ENCODE measurements around the gene THSD7B.

THSD7B gene

DNA sequence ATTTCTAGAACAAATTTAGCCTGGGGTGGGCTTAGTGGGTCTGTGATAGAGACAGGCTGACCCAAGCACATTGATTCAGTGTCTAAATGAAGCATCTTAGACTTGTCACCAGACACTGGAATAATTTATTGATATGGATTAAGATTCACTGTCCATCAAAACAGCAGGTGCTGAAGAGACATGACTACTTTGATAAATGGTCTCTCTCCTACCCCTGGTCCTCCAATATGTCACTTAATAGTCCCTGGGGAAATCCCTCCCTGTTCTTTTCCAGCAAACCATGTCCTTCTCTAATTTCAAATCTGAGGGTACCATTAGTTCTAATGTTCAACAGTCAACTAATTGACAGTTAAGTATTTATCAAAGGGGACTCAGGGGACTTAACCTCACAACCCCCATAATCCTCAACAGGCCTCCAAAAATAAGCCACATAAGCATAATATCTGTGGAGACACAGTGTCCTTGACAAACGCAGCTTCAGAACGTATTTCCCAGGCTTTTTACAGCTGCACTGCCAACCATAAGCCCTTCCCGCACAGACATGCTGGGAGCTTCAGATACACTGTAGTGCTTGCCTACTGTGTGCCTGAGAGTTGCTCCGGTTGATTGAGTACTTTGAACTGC lies 391.0 kb downstream of the THSD7B start:
- no peak overlapping the region for H3K4me2 ChIP-seq
- TF ChIP-seq, protein P1, sequence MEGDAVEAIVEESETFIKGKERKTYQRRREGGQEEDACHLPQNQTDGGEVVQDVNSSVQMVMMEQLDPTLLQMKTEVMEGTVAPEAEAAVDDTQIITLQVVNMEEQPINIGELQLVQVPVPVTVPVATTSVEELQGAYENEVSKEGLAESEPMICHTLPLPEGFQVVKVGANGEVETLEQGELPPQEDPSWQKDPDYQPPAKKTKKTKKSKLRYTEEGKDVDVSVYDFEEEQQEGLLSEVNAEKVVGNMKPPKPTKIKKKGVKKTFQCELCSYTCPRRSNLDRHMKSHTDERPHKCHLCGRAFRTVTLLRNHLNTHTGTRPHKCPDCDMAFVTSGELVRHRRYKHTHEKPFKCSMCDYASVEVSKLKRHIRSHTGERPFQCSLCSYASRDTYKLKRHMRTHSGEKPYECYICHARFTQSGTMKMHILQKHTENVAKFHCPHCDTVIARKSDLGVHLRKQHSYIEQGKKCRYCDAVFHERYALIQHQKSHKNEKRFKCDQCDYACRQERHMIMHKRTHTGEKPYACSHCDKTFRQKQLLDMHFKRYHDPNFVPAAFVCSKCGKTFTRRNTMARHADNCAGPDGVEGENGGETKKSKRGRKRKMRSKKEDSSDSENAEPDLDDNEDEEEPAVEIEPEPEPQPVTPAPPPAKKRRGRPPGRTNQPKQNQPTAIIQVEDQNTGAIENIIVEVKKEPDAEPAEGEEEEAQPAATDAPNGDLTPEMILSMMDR (conservative IDR thresholded peaks at IDR 0.05; ENCODE audit: low read depth, low read length), result no peak
- H3K27ac ChIP-seq, result no peak overlapping the region
- no peaks in the 10 kb centered on the region for H3K36me3 ChIP-seq (ENCODE audit: insufficient read depth)
- no peak overlapping the region for H3K4me3 ChIP-seq (IDR thresholded peaks at IDR 0.05; ENCODE audit: insufficient read depth, low read depth, low read length)
- no peaks in the 10 kb centered on the region for H3K27me3 ChIP-seq (ENCODE audit: insufficient read depth, low read depth)
- H3K9ac ChIP-seq, result no peak overlapping the region
- no peaks in the 10 kb centered on the region for H4K20me1 ChIP-seq (ENCODE audit: insufficient read depth)
- no peak overlapping the region for H2AFZ ChIP-seq (ENCODE audit: low read depth)
- no peaks in the 10 kb centered on the region for H3K4me1 ChIP-seq (ENCODE audit: low read depth, poor library complexity, severe bottlenecking)
- no peaks in the 10 kb centered on the region for H3K79me2 ChIP-seq (ENCODE audit: insufficient read depth, low read depth)

DNA sequence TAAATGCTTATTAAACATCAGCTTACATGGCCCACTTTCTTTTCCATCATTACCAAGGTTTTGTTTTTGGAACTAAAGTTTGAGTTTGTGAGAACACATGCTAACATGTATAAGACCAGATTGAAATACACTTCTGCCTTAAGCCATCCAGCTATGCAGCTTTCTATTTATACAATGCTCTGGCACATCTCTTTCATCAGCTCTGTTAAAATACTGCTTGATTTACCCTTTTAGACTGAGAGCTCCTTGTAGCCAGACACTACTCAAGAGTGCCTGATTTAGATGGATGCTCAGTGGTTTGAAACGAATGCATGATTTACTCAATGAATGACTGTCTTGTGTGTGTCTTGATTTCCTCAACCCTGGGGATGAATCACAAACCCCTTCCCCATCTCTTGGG lies 392.5 kb downstream of the THSD7B start:
- TF ChIP-seq, protein P1 (conservative IDR thresholded peaks at IDR 0.05; ENCODE audit: low read depth, low read length), result no peak
- Histone ChIP-seq H3K4me3 (IDR thresholded peaks at IDR 0.05; ENCODE audit: insufficient read depth, low read depth, low read length) (no peak overlapping the region), H3K27me3 (ENCODE audit: insufficient read depth, low read depth) (no peaks in the 10 kb centered on the region), H3K79me2 (ENCODE audit: insufficient read depth, low read depth) (no peaks in the 10 kb centered on the region), H3K36me3 (ENCODE audit: insufficient read depth) (no peaks in the 10 kb centered on the region), H3K4me1 (ENCODE audit: low read depth, poor library complexity, severe bottlenecking) (no peaks in the 10 kb centered on the region), H3K4me2 (no peak overlapping the region), H4K20me1 (ENCODE audit: insufficient read depth) (no peaks in the 10 kb centered on the region), H3K27ac (no peak overlapping the region), H3K9ac (no peak overlapping the region), H2AFZ (ENCODE audit: low read depth) (no peak overlapping the region)

DNA sequence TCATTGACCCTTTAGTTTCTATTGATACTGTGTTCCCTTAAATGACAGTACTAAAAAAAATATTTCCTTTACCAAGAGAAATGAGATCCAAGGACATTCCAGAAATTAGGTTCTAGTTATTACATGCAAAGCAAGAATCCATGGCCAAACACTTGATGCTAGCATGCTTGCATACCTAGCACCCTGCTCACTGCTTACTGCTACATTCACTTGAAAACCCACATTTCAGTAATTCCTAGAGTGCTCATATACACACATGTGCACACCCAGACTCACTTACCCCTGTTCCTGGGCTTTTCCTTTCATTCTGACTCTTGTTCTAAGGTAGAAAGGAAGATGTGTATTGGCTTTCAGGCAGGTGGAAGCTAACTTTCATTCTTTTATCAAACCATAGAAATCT lies 395.9 kb downstream of the THSD7B start:
- no peak overlapping the region for H3K4me2 ChIP-seq
- no peaks in the 10 kb centered on the region for H3K27me3 ChIP-seq (ENCODE audit: insufficient read depth, low read depth)
- H4K20me1 ChIP-seq (ENCODE audit: insufficient read depth), result no peaks in the 10 kb centered on the region
- H3K36me3 ChIP-seq (ENCODE audit: insufficient read depth), result no peaks in the 10 kb centered on the region
- H2AFZ ChIP-seq (ENCODE audit: low read depth), result no peak overlapping the region
- TF ChIP-seq, protein P1 (conservative IDR thresholded peaks at IDR 0.05; ENCODE audit: low read depth, low read length), result no peak
- no peaks in the 10 kb centered on the region for H3K4me1 ChIP-seq (ENCODE audit: low read depth, poor library complexity, severe bottlenecking)
- H3K9ac ChIP-seq, result no peak overlapping the region
- no peak overlapping the region for H3K27ac ChIP-seq
- no peak overlapping the region for H3K4me3 ChIP-seq (IDR thresholded peaks at IDR 0.05; ENCODE audit: insufficient read depth, low read depth, low read length)
- no peaks in the 10 kb centered on the region for H3K79me2 ChIP-seq (ENCODE audit: insufficient read depth, low read depth)

DNA sequence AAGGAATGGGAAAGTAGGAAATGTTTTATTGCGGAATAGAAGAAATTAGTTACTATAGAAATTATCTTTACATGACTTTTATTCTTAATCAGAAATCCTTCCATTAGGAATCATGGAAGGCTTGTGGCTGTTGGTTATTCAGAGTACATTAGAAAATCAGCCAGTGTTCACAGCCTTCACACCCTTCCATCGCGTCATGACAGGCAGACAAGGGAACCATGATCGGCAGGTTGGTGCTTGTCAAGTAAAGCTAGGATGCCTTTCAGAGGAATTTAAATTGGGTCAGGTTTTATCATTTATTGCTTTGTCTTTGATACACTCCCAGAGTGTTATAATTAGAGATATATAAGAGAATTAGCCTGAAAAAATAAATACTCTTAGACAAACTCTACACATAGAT lies 400.6 kb downstream of the THSD7B start:
- no peaks in the 10 kb centered on the region for H4K20me1 ChIP-seq (ENCODE audit: insufficient read depth)
- H3K4me3 ChIP-seq (IDR thresholded peaks at IDR 0.05; ENCODE audit: insufficient read depth, low read depth, low read length), result no peak overlapping the region
- H3K79me2 ChIP-seq (ENCODE audit: insufficient read depth, low read depth), result no peaks in the 10 kb centered on the region
- no peak overlapping the region for H3K27ac ChIP-seq
- no peaks in the 10 kb centered on the region for H3K27me3 ChIP-seq (ENCODE audit: insufficient read depth, low read depth)
- H3K4me1 ChIP-seq (ENCODE audit: low read depth, poor library complexity, severe bottlenecking), result peaks cover 18% of the 10 kb centered on the region
- no peak overlapping the region for H2AFZ ChIP-seq (ENCODE audit: low read depth)
- H3K9ac ChIP-seq, result no peak overlapping the region
- H3K4me2 ChIP-seq, result no peak overlapping the region
- no peaks in the 10 kb centered on the region for H3K36me3 ChIP-seq (ENCODE audit: insufficient read depth)
- TF ChIP-seq, protein P1 (conservative IDR thresholded peaks at IDR 0.05; ENCODE audit: low read depth, low read length), result no peak

Data from KMS-11 (cell line).